SU-DHL-6 (cell line): Measurements from ENCODE around the gene RIC8B.

ENCODE experiments used
- H2AFZ ChIP-seq: fragments of 200-600 bp; sonication (generic); 2 replicates; pipeline ENCODE4 v1.6.1; 2014; ENCODE audit warnings: low read depth, mild to moderate bottlenecking, moderate library complexity, mixed read lengths, antibody characterized with exemption, low read length; ENCODE audit not compliant: severe bottlenecking
- H3F3A ChIP-seq: fragments of 200-600 bp; shearing (Covaris generic); 2 replicates; pipeline ENCODE4 v1.6.0; 2016; ENCODE audit warnings: antibody characterized with exemption, mild to moderate bottlenecking; ENCODE audit not compliant: insufficient read depth
- H3K27ac ChIP-seq: fragments of 200-600 bp; sonication (generic); 2 replicates; pipeline ENCODE4 v1.5.1; 2016; ENCODE audit warnings: low read depth, mild to moderate bottlenecking, low read length, moderate library complexity, mixed read lengths
- H3K27me3 ChIP-seq: fragments of 200-600 bp; sonication (generic), shearing (Covaris generic); 2 replicates; pipeline ENCODE4 v1.6.0; 2014; ENCODE audit warnings: mild to moderate bottlenecking, low read length
- H3K36me3 ChIP-seq: fragments of 200-600 bp; sonication (generic); 2 replicates; pipeline ENCODE4 v1.6.1; 2014; ENCODE audit warnings: mild to moderate bottlenecking, low read length, mixed read lengths
- H3K4me2 ChIP-seq: fragments of 300-600, 200-600 bp; shearing (Covaris generic), sonication (generic); 2 replicates; pipeline ENCODE4 v1.6.0; 2014; ENCODE audit warnings: low read length, low read depth, mild to moderate bottlenecking; ENCODE audit not compliant: poor library complexity, severe bottlenecking
- H3K4me3 ChIP-seq: fragments of 200-600 bp; sonication (generic); 2 replicates; pipeline ENCODE4 v1.5.1; 2014; ENCODE audit warnings: antibody characterized with exemption, low read length, mild to moderate bottlenecking, mixed read lengths; ENCODE audit not compliant: insufficient read depth, poor library complexity, severe bottlenecking
- H3K79me2 ChIP-seq: fragments of 200-600 bp; sonication (generic); 2 replicates; pipeline ENCODE4 v1.6.1; 2014; ENCODE audit warnings: mild to moderate bottlenecking, low read length, moderate library complexity; ENCODE audit not compliant: insufficient read depth
- H3K9ac ChIP-seq: fragments of 200-600 bp; sonication (generic); 2 replicates; pipeline ENCODE4 v1.7.0; 2014; ENCODE audit warnings: mild to moderate bottlenecking, low read length
- H3K9me2 ChIP-seq: fragments of 200-600 bp; sonication (generic); replicated peaks from 2 replicates; pipeline ENCODE4 v1.6.1; 2014; ENCODE audit warnings: low read length; ENCODE audit not compliant: insufficient read depth
- H3K9me3 ChIP-seq: fragments of 200-600 bp; sonication (generic); 2 replicates; pipeline ENCODE4 v1.6.1; 2014; ENCODE audit warnings: low read length, mixed read lengths; ENCODE audit not compliant: insufficient read depth
- H4K20me1 ChIP-seq: fragments of 200-600 bp; sonication (generic); 2 replicates; pipeline ENCODE4 v1.6.1; 2014; ENCODE audit warnings: low read depth, mild to moderate bottlenecking, antibody characterized with exemption, low read length, moderate library complexity, mixed read lengths
- EZH2phosphoT487 ChIP-seq: fragments of 200-600 bp; sonication (generic), shearing (Covaris generic); conservative IDR thresholded peaks from 2 replicates; pipeline ENCODE4 v1.6.1; 2018; ENCODE audit warnings: mild to moderate bottlenecking, antibody characterized with exemption, low read length, moderate library complexity, mixed read lengths
- TF ChIP-seq, protein P1 (sequence below): fragments of 200-600 bp; sonication (generic); IDR thresholded peaks from one replicate; pipeline ENCODE4 v1.5.1; 2017; ENCODE audit warnings: antibody characterized with exemption, mild to moderate bottlenecking, low read length, moderate library complexity; ENCODE audit not compliant: insufficient read depth, poor library complexity, severe bottlenecking

RIC8B gene

GRCh38 chr12:106764738-106765137 is 9.7 kb upstream of the RIC8B start:
- H2AFZ ChIP-seq = no peak overlapping the region
- H3K4me3 ChIP-seq = no peak overlapping the region
- TF ChIP-seq, protein P1, sequence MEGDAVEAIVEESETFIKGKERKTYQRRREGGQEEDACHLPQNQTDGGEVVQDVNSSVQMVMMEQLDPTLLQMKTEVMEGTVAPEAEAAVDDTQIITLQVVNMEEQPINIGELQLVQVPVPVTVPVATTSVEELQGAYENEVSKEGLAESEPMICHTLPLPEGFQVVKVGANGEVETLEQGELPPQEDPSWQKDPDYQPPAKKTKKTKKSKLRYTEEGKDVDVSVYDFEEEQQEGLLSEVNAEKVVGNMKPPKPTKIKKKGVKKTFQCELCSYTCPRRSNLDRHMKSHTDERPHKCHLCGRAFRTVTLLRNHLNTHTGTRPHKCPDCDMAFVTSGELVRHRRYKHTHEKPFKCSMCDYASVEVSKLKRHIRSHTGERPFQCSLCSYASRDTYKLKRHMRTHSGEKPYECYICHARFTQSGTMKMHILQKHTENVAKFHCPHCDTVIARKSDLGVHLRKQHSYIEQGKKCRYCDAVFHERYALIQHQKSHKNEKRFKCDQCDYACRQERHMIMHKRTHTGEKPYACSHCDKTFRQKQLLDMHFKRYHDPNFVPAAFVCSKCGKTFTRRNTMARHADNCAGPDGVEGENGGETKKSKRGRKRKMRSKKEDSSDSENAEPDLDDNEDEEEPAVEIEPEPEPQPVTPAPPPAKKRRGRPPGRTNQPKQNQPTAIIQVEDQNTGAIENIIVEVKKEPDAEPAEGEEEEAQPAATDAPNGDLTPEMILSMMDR = no peak
- TF ChIP-seq EZH2phosphoT487 = no peak
- H3K79me2 ChIP-seq = no peaks in the 10 kb centered on the region
- no peak overlapping the region for H3K27ac ChIP-seq
- H4K20me1 ChIP-seq = no peaks in the 10 kb centered on the region
- no peak overlapping the region for H3K4me2 ChIP-seq
- peaks cover 6% of the 10 kb centered on the region; the same call in 1 of the 2 replicates for H3F3A ChIP-seq
- H3K9me2 ChIP-seq = no peaks in the 10 kb centered on the region
- no peak overlapping the region for H3K9ac ChIP-seq
- no peaks in the 10 kb centered on the region for H3K9me3 ChIP-seq
- no peaks in the 10 kb centered on the region for H3K36me3 ChIP-seq
- no peaks in the 10 kb centered on the region for H3K27me3 ChIP-seq

DNA sequence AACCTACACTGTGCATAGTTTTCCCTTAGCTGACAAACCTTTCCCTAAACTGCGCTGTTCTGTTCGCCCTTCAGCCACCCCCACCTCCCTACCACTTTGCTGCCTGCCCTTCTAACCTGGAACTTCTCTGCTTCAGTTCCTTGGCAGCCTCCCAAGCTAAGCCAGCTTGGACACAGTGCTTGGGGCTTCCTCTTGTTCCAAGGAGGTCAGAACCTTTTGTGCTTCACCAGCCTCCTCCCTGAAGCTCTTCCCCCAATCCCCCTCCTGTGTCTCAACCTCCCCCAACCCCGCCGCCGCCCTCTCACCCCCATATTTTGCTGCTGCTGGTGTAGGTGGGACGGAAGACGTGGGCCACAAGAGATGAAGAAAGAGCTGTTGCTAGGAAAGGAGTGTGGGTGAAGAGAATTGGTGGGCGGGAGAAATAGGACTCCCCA is 8.1 kb upstream of the RIC8B start:
- Histone ChIP-seq H4K20me1 (no peaks in the 10 kb centered on the region), H3K27me3 (no peaks in the 10 kb centered on the region), H3K9me3 (no peaks in the 10 kb centered on the region), H2AFZ (no peak overlapping the region), H3K27ac (no peak overlapping the region), H3K36me3 (no peaks in the 10 kb centered on the region), H3F3A (no peaks in the 10 kb centered on the region), H3K9ac (no peak overlapping the region), H3K4me2 (no peak overlapping the region), H3K4me3 (no peak overlapping the region), H3K79me2 (no peaks in the 10 kb centered on the region), H3K9me2 (no peaks in the 10 kb centered on the region)
- TF ChIP-seq, protein P1 = no peak
- TF ChIP-seq EZH2phosphoT487 = no peak

- TF ChIP-seq, protein P1 = no peak
- TF ChIP-seq EZH2phosphoT487 = no peak
- no peaks in the 10 kb centered on the region for H3K79me2 ChIP-seq
- H3K27me3 ChIP-seq = no peaks in the 10 kb centered on the region
- no peaks in the 10 kb centered on the region for H3F3A ChIP-seq
- no peaks in the 10 kb centered on the region for H3K9me3 ChIP-seq
- no peak overlapping the region for H3K27ac ChIP-seq
- H4K20me1 ChIP-seq = no peaks in the 10 kb centered on the region
- H3K9me2 ChIP-seq = no peaks in the 10 kb centered on the region
- no peak overlapping the region for H3K9ac ChIP-seq
- H2AFZ ChIP-seq = no peak overlapping the region
- H3K4me2 ChIP-seq = no peak overlapping the region
- H3K36me3 ChIP-seq = no peaks in the 10 kb centered on the region
- no peak overlapping the region for H3K4me3 ChIP-seq
Measured at GRCh38 chr12:106767206-106767605, 7.3 kb upstream of the RIC8B start.
